GM18508 (cell line): ENCODE measurements around the gene GALK1.
"Not testable (repeated sequence)": the region's sequence is repeated elsewhere in the genome, so short reads cannot be mapped to it uniquely, and the experiment has no call there.

ENCODE experiments used
- ATAC-seq: cut with Tn5 transposase; IDR thresholded peaks from one replicate; pipeline ENCODE4 v1.9.1; 2021; ENCODE audit warnings: moderate number of reproducible peaks; ENCODE audit not compliant: insufficient read depth, unreplicated experiment

The GALK1 gene

DNA sequence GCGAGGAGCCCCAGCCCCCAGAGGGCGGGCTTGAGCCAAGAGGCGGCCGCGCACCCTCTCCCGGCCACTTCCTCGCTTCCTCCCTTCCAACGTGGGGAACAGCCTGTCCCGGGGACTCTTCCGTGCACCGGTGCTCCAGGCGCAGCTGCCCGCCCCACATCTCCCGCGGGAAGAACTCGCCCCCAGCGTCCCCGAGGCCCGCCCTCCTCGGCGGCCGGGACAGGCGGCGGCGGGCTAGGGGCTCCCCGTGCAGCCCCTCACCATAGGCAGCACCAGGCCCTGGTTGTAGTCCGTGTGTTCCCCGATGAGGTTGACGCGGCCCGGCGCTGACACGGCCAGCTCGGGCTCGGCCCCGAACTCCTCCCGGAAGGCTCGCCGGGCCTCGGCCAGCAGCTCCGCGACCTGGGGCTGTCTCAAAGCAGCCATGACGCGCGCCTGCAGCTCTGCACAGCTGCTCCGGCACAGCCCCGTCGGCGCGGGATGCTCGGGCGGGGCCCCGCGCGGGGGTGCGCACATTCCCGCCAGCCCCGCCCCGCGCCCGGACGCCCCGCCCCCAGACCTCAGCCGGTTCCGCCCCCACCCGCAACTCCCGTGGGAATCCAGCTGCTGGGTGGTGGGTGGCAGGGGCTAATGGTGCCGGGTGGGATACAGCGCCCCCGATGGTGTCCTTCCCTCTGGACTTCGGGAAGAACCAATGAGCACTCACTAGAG, at the start of gene GALK1:
GALK1 (minus strand) TSS at position 482 of the 711 bp plus-strand sequence; CDS start at position 426, 56 bp downstream.
- no peak for ATAC-seq

- no peak for ATAC-seq
These were observed 49.0 kb upstream of the GALK1 start for GRCh38 chr17:75814021-75814395.

GRCh38 chr17:75813081-75814020, 48.4 kb upstream of the GALK1 start:
- ATAC-seq = no peak

GRCh38 chr17:75812096-75813013, 47.4 kb upstream of the GALK1 start:
- ATAC-seq = no peak

GRCh38 chr17:75811174-75811573, 46.2 kb upstream of the GALK1 start:
- ATAC-seq = no peak

- not testable (repeated sequence) for ATAC-seq
These were observed 45.8 kb upstream of the GALK1 start for GRCh38 chr17:75810756-75811155.

DNA sequence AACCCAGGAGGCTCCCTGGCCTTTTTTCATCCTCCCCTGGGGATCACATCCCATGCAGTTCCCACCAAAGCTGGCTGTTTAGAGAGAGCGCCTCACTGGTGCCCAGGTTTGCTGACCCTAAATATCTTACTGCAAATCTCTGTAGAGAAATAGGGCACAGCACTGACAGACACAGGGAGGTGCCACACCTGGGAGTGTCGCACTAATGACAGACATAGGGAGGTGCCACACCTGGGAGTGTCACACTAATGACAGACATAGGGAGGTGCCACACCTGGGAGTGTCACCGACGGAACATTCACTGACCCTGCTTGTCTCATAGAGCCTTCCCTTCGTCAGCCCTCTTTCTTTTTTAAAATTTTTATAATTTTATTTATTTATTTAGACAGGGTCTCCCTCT, 45.2 kb upstream of the GALK1 start:
- ATAC-seq = no peak

- ATAC-seq = no peak
These were observed 44.7 kb upstream of the GALK1 start for GRCh38 chr17:75809631-75810111.

- no peak for ATAC-seq
These were observed 44.1 kb upstream of the GALK1 start for GRCh38 chr17:75808905-75809621.

GRCh38 chr17:75808549-75808904, 43.5 kb upstream of the GALK1 start:
- no peak for ATAC-seq

GRCh38 chr17:75807861-75808260, 42.9 kb upstream of the GALK1 start:
- no peak for ATAC-seq

DNA sequence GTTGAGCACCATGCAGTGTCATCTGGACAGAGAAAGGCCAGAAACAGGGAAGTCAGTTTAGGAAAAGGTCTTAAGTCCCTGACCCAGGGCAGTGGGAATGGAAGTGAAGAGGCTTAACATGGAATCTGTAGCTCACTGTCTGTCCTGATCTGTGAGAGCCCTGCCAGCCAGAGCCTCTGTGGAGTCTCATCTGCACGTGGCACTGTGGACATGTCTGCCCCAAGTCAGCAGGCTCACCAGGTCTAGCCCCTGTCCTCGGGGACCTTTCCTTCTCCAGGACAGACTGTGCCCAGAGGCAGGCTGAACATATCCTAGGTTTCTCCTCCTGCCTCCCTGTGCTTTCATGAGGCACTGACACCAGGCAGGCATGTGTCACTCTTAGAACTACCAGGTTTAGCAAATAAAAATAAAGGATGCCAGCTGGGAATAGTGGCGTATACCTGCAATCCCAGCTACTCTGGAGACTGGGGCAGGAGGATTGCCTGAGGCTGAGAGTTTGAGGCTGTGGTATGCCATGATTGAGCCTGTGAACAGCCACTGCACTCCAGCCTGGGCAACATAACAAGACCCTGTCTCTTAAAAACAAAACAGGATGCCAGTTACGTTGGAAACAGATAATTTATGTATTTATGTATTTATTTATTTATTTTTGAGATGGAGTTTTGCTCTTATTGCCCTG, 42.0 kb upstream of the GALK1 start:
- no peak for ATAC-seq

- no peak for ATAC-seq
These were observed 38.9 kb upstream of the GALK1 start for GRCh38 chr17:75803883-75804282.

DNA sequence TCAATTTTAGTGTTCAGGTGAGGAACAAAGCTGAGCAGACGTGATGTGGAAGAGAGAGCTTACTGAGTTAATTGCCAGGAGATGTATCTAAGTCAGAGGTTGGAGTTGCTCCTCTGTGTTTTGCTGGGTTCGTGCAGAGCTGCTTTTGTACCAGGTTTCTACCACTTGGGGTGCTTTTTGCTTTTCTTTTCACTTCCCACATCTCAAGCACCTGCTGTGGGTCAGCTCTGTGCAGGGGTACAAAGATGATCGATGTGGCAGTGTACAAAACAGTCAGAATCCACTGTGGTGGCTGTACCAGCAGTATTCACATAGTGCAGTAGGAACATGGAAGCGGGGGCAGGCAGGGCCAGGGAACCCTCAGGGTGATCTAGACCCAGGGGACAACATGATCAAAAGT, 34.4 kb upstream of the GALK1 start:
- no peak for ATAC-seq

- no peak for ATAC-seq
These were observed 31.0 kb upstream of the GALK1 start for GRCh38 chr17:75795820-75796607.

- no peak for ATAC-seq
These were observed 28.5 kb upstream of the GALK1 start for GRCh38 chr17:75793460-75793859.

DNA sequence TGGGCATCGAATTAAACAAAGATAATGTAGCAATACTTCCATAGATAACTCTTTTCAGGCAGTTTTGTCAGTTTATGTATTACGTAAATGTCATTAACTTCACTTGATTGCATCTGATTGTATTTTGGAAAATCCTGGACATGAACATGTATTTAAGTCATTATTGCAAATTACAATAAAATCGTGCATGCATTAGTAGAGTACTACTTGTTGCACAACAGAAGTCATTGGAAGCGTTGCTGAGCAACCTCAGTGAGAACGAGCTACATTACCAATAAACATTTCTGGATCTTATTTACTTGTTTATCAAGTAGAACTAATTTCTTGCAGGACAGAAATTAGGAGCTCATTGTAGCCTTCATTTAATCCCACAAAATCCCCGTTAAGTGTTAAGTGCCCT, 26.3 kb upstream of the GALK1 start:
- no peak for ATAC-seq
